GM18909 (cell line): ENCODE measurements around the gene BCAM.

Source experiments
- ATAC-seq: cut with Tn5 transposase; IDR thresholded peaks from one replicate; pipeline ENCODE4 v1.9.1; 2021; ENCODE audit warnings: mild to moderate bottlenecking; ENCODE audit not compliant: unreplicated experiment, poor library complexity

The BCAM gene

DNA sequence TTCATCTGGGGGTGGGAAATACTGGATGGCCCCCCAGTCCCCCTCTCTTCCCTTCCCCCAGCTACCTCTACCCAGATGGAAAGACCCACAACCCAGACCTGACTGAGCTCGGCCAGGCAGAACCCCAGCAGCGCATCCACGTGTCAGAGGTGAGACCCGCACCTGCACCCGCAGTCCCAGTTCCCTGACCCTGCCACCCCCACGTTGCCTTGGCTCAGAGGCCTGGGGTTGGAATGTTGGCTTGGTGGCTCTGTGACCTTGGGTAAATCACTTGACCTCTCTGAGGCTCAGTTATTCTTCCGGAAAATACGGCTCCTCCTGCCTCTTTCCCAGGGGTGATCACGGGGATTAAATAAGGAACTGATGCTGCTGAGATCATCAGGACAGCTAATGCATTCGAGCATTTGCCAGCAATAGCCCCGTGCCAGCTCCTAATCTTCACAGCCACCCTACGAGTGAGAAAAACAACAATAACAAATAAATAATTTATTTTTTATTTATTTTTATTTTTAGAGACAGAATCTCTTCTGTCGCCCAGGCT is 18.9 kb upstream of the BCAM start:
- ATAC-seq, result no peak

GRCh38 chr19:44792281-44792680 is 16.6 kb upstream of the BCAM start:
- no peak for ATAC-seq

DNA sequence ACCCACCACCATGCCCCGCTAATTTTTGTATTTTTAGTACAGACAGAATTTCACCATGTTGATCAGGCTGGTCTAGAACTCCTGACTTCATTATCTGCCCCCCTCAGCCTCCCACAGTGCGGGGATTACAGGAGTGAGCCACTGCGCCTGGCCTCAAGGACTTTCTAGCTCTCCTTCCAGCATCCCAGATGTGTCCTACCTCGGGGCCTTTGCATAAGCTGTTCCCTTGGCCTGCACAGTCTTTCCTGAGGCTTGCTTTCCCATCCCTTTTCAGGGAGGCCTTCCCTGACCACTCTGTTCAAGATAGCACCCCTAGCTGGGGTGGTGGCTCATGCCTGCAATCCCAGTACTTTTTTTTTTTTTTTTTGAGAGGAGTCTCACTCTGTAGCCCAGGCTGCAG is 14.3 kb upstream of the BCAM start:
- ATAC-seq, result no peak

GRCh38 chr19:44795398-44795987 is 13.4 kb upstream of the BCAM start:
- no peak for ATAC-seq

GRCh38 chr19:44796701-44797115 is 12.2 kb upstream of the BCAM start:
- ATAC-seq, result no peak

DNA sequence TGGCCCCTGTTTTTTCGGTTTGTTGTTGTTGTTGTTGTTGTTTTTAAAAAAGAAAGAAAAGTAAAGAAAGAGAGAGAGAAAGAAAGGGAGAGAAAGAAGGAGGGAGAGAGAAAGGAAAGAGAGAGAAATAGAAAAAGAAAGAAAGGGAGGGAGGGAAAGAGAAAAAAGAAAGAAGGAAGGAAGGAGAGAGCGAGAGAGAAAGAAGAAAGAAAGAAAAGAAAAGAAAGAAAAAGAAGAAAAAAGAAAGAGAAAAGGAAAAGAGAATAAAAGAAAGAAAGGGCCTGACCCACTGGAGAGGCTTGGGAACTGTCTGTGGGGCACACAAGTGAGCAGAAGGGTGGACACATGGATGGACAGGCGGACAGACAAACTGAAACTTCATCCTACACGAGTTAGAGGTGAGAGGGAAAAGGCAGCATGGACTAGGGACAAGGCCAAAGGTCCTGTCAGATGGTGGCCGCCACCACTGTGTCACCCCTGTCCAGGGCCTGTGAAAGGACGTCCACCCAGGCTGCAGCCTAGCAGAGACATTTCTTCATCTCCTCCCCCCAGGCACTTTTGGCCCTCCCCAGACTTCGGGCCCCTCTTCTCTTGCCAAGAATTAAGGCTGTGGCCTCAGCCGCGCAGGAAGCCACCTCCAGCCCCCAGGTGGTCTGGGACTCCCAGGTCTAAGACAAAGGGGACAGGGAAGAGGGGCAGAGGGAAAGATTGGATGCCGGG is 9.1 kb upstream of the BCAM start:
- no peak for ATAC-seq

GRCh38 chr19:44800461-44800860 is 8.4 kb upstream of the BCAM start:
- ATAC-seq, result peak; percentile 67

DNA sequence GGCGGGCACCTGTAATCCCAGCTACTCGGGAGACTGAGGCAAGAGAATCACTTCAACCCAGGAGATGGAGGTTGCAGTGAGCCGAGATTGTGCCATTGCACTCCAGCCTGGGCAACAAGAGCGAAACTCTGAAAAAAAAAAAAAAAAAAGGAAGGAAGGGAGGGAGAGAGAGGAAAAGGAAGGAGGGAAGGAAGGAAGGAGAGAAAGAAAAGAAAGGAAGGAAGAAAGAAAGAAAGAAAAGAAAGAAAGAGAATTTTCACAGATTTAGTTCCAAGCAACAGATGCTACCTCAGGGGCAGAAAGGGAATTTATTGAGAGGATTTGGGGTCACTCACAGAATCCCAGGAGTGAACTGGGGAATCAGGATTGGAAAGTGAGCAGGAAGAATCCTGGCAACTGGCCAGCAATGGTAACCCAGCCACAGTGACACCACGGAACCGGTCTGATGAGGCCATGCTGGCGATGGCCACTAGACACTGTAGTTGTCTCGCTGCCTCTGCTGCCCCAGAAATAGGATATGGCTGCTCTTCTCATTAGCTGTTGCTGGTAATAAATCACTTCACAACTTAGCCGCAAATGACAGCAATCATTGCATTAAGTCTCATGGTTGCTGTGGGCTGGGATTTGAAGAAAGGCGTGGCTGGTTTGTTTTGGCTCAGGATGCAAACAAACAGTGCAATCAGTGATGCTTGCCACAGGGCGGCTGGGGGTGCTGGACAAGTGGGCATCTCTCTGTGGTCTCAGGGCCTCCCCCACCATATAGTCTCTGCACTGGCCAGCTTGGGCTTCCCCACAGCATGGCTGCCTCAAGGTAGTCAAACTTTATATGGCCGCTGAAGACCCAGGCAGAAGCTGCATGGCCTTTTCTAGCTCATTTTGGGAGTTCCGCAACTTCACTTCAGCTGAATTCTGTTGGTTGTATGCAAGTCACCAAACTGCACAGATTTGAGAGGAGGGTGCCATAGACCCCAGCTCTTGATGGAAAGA is 5.2 kb upstream of the BCAM start:
- ATAC-seq, result no peak

GRCh38 chr19:44806291-44806690 is 2.6 kb upstream of the BCAM start:
- ATAC-seq, result no peak

DNA sequence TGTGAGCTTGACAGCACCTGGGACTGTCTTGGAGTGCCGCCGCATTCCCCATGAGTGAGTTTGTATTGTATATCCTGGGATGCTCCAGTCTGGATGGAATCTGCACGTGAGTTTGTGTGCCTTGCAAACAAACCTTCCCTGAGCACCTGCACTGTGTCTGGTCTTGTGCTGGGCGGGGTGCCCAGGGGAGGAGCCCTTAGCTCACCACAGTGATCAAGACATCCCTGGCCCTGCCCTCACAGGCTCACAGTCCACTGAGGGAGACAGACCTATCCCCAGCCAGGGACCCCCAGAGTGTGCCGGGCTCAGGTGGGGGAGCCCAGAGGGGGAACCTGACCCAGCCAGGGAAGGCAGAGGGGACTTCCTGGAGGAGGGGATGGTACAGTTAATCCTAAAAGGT is 1.7 kb upstream of the BCAM start:
- ATAC-seq, result no peak

GRCh38 chr19:44807652-44808462 is 1.0 kb upstream of the BCAM start:
- no peak for ATAC-seq

DNA sequence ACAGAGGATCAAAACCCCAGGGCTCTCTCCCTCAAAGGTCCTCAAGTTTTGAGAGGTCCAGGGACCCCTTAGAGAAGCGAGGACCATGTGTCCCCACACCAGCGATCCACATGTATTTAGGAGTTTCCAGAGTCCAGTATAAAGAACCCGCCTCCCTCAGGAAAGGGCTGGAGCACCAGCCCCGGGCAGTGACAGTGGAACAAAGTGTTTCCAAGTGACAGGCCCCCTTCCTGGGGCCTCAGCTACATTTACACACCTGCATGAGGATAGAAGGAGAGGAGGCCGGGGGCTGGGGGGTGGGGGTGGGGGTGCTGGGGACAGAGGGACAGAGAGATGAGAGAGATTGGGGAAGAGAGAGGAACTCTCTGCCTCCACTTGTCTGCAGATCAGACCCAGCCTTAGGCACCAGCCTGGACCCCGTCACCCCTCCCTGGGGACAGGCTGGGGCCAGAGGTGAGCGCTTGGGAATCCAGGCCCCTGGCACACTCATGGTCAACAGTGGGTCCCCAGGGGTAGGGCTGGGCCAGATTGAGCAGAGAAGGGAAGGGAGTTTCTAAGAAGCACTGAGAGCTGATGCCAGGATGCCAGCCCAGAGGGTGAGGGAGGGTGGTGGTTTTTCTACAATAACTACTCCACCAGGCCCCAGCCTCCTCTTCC is 802 bp downstream of the BCAM start:
- ATAC-seq, result no peak

- no peak for ATAC-seq
Measured at GRCh38 chr19:44810234-44811121, 1.6 kb downstream of the BCAM start.

GRCh38 chr19:44811122-44811419 is 2.2 kb downstream of the BCAM start:
- ATAC-seq, result no peak

GRCh38 chr19:44812142-44812718 is 3.3 kb downstream of the BCAM start:
- no peak for ATAC-seq

- ATAC-seq, result no peak
Measured at GRCh38 chr19:44813070-44813840, 4.4 kb downstream of the BCAM start.

- ATAC-seq, result no peak
Measured at GRCh38 chr19:44813841-44814470, 5.1 kb downstream of the BCAM start.
